BJ (cell line): ENCODE results near the gene DENND1A. TPM values are rescaled to one million over a fixed set of nuclear protein-coding genes. Genes with fewer than 3 reads are reported as not detected.

Source experiments
- CTCF ChIA-PET: fragments of 350-600 bp; formaldehyde crosslinking; extraction: SDS; loops from one replicate; lab custom pipeline; 2021; ENCODE audit warnings: antibody characterized with exemption, inconsistent platforms; lab: Yijun Ruan, JAX
- POLR2A ChIA-PET: fragments of 300-600 bp; sonication (Branson Sonifier 250); formaldehyde crosslinking; extraction: SDS; loops from one replicate; lab custom pipeline; 2021; ENCODE audit warnings: antibody characterized with exemption; lab: Charles Lee
- DNase-seq: peaks from one replicate; pipeline ENCODE4 v3.0.0-alpha.2; 2011; ENCODE audit warnings: low read depth
- H3K27me3 ChIP-seq: 2 replicates; pipeline ENCODE4 v1.6.0; 2011; ENCODE audit warnings: low read length; ENCODE audit not compliant: control insufficient read depth, insufficient read depth
- H3K36me3 ChIP-seq: 2 replicates; pipeline ENCODE4 v1.5.1; 2011; ENCODE audit warnings: low read length; ENCODE audit not compliant: control insufficient read depth, insufficient read depth
- H3K4me3 ChIP-seq: 2 replicates; pipeline ENCODE4 v1.5.1; 2011; ENCODE audit warnings: low read depth, mild to moderate bottlenecking, control low read depth, low read length
- polyA plus RNA-seq: library from polyadenylated mRNA; depleted of rRNA; stranded (reverse); fragments of >200 nt; gene quantifications from 2 replicates; pipeline ENCODE4 v1.2.3, GENCODE V29; 2011
- TF ChIP-seq, protein P1 (sequence below): IDR thresholded peaks from 2 replicates; pipeline ENCODE4 v1.5.1; 2011; ENCODE audit warnings: low read depth, mild to moderate bottlenecking, control low read depth, inconsistent platforms, low read length, moderate library complexity; ENCODE audit not compliant: insufficient read depth

DENND1A gene
- polyA plus RNA-seq, 1 experiment, result 24.0 TPM

DNA sequence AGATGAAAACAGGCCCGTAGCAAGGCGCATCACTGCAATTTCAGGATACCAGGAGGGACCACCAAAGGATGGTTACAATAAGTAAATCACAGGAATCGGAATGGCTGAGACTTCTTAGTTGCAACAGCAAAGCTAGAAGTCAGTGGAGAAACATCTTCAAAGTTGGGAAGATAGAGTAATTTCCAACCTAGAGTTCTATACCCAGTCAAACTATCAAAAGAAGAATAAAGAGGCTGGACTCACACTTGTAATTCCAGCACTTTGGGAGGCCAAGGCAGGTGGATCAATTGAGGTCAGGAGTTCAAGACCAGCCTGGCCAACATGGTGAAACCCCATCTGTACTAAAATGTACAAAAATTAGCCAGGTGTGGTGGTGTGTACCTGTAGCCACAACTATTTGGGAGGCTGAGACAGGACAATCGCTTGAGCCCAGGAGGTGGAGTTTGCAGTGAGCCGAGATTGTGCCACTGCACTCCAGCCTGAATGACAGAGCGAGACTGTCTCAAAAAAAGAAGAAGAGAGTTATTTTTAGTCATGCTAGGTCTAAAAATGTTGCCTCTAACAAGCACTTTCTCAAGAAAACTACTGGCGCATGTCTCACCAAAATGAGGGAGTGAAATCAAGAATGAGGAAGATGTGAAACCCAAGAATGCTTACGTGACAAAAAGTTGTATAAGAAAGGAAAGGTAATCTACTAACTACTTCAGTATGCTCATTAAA is 267.7 kb downstream of the DENND1A start:
- POLR2A ChIA-PET, result no interaction called here
- TF ChIP-seq, protein P1, sequence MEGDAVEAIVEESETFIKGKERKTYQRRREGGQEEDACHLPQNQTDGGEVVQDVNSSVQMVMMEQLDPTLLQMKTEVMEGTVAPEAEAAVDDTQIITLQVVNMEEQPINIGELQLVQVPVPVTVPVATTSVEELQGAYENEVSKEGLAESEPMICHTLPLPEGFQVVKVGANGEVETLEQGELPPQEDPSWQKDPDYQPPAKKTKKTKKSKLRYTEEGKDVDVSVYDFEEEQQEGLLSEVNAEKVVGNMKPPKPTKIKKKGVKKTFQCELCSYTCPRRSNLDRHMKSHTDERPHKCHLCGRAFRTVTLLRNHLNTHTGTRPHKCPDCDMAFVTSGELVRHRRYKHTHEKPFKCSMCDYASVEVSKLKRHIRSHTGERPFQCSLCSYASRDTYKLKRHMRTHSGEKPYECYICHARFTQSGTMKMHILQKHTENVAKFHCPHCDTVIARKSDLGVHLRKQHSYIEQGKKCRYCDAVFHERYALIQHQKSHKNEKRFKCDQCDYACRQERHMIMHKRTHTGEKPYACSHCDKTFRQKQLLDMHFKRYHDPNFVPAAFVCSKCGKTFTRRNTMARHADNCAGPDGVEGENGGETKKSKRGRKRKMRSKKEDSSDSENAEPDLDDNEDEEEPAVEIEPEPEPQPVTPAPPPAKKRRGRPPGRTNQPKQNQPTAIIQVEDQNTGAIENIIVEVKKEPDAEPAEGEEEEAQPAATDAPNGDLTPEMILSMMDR, result no peak
- Histone ChIP-seq H3K36me3 (peaks cover 2% of the 10 kb centered on the region; the same call in 1 of the 2 replicates), H3K27me3 (no peaks in the 10 kb centered on the region), H3K4me3 (no peak overlapping the region)
- CTCF ChIA-PET, result interaction anchor here (0.7 kb wide), 1 partner anchor 9 kb away, joined by 3 read pairs; no protein-coding TSS in a partner anchor
- no peak for DNase-seq

DNA sequence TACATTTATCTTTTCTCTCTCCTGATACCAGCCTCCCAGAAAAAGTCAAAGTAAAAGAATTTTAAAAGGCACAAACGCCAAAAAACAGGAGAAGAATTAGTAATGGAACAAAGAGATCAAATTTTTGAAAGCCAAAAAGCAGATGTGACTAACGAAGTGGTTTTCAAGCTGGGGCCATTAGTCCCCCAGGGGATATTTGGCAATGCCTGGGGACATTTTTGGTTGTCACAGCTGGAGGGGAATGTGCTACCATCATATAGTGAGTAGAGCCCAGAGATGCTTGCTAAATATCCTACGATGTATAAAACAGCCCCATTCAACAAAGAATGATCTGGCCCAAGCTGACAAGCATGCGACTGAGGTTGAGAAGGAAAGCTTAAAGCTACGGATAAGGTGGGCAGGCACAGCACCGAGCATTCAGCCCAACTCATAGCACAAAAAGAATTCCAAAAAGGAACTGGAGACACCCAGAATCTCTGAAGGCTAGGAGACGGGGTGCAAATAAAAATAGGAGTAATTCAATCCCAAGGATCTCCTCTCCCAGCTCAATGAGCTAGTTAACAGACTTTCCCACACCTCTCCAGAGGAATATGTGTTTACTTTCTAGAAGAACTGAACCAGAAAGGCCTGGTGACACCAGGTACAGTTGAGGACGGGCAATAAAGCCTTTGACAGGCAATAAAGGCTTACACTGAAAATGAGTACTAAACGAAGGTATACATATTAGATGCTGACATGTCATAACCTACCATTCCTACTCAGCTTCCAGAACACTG is 269.0 kb downstream of the DENND1A start:
- H3K36me3 ChIP-seq, result peaks cover 2% of the 10 kb centered on the region; the same call in 1 of the 2 replicates
- no peak for DNase-seq
- TF ChIP-seq, protein P1, result no peak
- no peaks in the 10 kb centered on the region for H3K27me3 ChIP-seq
- H3K4me3 ChIP-seq, result no peak overlapping the region
- CTCF ChIA-PET, result interaction anchor here (0.6 kb wide), 1 partner anchor 92 kb away, joined by 3 read pairs; no protein-coding TSS in a partner anchor
- POLR2A ChIA-PET, result no interaction called here

DNA sequence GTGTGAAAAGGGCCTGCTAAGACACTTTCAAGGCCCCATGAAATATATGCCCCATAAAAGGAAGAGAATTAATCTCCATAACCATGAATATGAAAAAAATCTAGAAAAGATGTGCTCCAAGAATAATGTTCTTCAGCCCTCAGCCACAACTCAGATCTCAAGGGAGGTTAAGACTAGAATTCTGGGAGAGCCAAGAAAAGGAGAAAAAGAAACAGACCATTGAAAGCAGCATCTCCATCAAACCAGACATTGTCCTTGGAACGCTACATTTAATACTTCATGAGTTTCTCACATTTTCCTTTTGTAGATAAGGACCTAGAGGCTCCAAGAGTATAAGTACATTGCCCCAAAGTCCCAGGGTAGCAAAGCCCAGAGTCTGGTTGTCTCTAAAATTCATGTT is 270.6 kb downstream of the DENND1A start:
- H3K36me3 ChIP-seq, result peaks cover 4% of the 10 kb centered on the region
- CTCF ChIA-PET, result no interaction called here
- DNase-seq, result no peak
- H3K27me3 ChIP-seq, result no peaks in the 10 kb centered on the region
- TF ChIP-seq, protein P1, result no peak
- H3K4me3 ChIP-seq, result no peak overlapping the region
- POLR2A ChIA-PET, result no interaction called here

- no peaks in the 10 kb centered on the region for H3K27me3 ChIP-seq
- H3K4me3 ChIP-seq, result no peak overlapping the region
- TF ChIP-seq, protein P1, result no peak
- peaks cover 3% of the 10 kb centered on the region for H3K36me3 ChIP-seq
- DNase-seq, result no peak
- CTCF ChIA-PET, result no interaction called here
- POLR2A ChIA-PET, result no interaction called here
Measured at GRCh38 chr9:123658792-123659191, 271.1 kb downstream of the DENND1A start.

DNA sequence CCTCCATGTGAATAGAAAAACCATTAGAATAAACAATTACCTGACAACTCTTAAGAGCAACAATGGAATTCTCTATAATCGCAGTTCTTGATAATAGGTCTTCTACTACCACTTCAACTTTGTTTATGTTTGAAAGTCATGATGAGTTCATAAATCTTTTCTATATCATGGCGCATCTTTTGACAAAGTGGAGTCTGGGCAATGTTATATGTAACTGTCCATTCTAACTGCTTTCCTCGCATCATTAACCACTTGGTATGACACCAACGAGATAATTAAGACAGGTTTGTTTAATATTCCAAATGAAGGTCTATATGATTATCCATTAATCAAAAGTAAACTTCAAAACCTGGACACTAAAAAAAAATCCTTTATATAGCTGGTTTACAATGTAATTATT is 272.0 kb downstream of the DENND1A start:
- TF ChIP-seq, protein P1, result no peak
- Histone ChIP-seq H3K36me3 (peaks cover 3% of the 10 kb centered on the region; the same call in 1 of the 2 replicates), H3K4me3 (no peak overlapping the region), H3K27me3 (no peaks in the 10 kb centered on the region)
- ChIA-PET POLR2A (no interaction called here), CTCF (no interaction called here)
- DNase-seq, result no peak
